Stimulated activated CD4-positive, alpha-beta T cell treated with anti-CD3 and anti-CD28 coated beads, Interleukin-4, amount 100 ng/mL, for 4 hours (primary cell): ENCODE results near the gene TNKS2.
"Not testable (repeated sequence)": the region's sequence is repeated elsewhere in the genome, so short reads cannot be mapped to it uniquely, and the experiment has no call there.

Source experiments
- DNase-seq, 2 experiments: peaks; one replicate each; pipeline ENCODE4 v3.0.0-alpha.2; 2020

The TNKS2 gene

GRCh38 chr10:91797048-91797690, 1.1 kb upstream of the TNKS2 start:
- no peak for DNase-seq

GRCh38 chr10:91798649-91799611, 704 bp downstream of the TNKS2 start:
- DNase-seq: peak; percentile 25 to 37

GRCh38 chr10:91799612-91799975, 1.4 kb downstream of the TNKS2 start:
- no peak for DNase-seq

DNA sequence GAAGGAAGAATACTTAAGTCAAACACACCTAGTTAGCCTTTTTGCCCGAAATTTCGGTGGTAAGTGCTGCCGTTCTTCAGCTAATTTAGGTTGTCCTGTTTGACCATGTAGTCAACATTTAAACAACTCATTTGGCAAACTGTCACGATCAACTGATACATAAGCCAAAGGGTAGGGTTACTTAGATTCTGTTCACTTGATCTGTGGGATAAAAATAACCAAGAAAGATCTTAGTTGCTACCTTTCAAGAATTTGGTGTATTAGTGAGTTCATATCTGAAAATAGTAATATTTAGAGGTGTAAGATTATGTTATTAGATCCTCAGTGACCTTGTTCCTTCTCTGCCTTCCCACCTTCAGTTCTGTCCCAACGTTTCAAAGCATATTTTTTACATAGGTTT, 2.0 kb downstream of the TNKS2 start:
- no peak for DNase-seq

GRCh38 chr10:91800756-91801155, 2.5 kb downstream of the TNKS2 start:
- DNase-seq: no peak

GRCh38 chr10:91803386-91804125, 5.3 kb downstream of the TNKS2 start:
- no peak for DNase-seq

- DNase-seq: no peak
Measured at GRCh38 chr10:91804126-91804510, 5.9 kb downstream of the TNKS2 start.

GRCh38 chr10:91805110-91805838, 7.0 kb downstream of the TNKS2 start:
- DNase-seq: no peak

DNA sequence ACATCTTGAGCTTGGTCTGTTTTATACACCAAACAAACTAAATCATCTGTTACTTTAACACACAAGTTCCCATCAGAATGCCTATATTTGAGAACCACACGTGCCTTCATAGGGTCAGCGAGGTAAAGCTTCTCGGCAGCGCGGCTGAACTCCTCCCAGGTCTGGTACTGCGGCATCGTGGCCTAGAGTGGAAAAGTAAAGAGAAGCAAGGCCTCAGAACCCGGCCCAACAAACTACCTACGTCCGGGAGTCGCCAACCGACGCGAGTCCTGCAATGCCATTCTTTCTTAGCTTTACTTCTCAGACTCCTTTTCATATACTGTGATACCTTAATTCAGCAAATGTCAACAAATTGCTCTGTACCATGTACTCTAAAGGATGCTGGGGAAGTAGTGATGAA, 9.0 kb downstream of the TNKS2 start:
- not testable (repeated sequence) for DNase-seq

DNA sequence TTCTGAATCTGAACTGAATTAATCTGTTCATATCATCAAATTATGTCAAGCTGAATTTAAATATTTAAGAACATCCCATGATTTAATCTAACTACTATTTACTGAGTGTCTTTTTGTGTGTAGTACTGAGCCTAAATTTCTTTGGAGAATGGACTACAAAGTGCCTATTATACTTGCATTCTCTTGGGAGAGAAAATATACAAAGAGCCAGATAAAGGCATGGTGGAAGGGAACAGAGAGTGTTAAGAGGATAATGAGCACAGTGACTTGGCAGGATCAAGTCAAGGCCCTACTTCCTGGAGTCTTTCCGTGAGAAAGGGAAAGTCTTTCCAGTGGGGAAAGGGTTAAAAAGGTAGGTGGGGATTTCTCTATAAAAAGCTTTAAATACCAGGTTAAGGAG, 15.0 kb downstream of the TNKS2 start:
- DNase-seq: no peak

DNA sequence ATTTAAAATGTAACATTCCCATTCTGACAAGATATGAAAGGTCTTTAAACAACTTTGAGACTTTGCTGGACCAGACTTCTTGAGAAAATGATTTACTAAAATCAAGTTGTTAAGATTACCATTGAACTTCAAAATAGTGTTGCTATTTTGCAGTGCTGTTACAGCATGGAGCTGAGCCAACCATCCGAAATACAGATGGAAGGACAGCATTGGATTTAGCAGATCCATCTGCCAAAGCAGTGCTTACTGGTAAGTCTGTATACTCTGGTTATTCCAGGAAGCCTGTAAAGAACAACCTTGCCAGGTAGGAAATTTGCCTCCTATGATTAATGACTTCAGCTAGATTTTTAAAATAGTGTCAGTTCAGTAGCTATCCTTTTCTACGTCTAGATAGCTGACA, 18.8 kb downstream of the TNKS2 start:
- DNase-seq: no peak

GRCh38 chr10:91820144-91820543, 21.9 kb downstream of the TNKS2 start:
- no peak for DNase-seq

DNA sequence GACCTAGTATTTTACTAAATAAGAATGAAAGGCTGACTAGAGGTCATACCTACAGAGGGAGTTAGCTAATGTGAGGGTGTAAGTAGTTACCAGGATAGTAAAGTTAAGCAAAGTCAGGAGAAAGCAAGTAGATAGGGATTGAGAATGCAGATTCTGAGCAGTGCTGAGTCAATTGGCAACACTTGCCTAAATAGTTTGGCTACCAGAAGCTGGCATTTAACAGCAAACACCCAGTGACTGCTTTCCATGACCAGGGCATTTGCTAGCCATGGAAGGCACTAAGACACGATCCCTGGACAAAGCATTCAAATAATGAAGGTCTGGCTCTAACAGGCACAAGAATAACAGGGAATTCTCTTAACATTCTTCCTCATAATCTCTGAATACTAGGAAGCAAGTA, 25.9 kb downstream of the TNKS2 start:
- DNase-seq: no peak

DNA sequence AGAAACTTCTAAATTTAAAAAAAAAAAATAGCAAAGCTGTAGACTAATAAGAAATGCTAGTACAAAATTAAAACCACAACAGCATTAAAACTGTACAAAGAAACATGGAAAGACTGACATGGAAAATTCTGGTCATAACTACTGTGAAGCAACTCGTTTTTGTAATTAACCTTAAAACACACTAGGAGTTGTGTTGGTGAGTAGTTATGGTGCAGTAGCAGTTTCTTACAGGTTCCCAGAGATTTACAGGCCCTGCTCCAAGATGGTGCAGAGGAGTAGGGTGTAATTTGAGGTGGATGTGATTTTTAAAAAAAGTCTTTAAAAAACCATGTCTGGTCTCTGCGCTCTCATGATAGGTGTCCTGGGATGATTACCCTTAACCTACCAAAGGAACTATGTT, 31.0 kb downstream of the TNKS2 start:
- DNase-seq: no peak

DNA sequence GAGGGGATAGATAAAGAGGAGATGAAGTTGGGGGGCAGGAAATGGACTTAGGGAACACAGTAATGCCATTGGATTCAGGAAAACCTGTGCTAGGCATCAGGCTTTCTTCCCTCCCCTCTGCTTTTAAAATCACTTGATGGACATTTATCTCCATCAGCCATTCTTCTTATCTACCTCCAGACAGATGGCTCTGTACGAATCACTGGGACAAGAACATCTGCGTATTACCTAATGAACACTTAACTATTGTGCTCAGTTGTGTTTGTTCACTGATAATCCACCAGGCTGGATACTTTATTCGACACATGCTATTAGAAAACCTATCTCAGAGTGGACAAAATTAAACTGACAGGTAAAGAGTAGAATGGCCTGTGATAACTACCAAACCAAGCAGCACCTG, 40.0 kb downstream of the TNKS2 start:
- DNase-seq: no peak

DNA sequence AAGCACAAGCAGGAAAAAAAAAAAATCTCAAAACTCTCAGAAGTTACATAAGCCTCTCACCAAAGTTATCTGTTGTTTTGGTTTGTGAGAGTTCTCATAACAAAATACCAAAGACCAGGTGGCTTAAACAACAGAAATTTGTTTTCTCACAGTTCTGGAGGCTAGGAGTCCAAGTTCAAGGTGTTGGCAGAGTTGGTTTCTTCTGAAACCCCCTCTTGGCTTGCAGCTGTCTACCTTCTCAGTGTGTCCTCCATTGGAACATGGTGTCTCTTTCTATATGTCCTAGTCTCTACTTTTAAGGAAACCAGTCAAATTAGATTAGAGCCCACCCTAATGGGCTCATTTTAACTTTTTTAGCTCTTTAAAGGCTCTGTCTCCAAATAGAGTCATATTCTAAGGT, 44.9 kb downstream of the TNKS2 start:
- no peak for DNase-seq

- DNase-seq: no peak
Measured at GRCh38 chr10:91856637-91857036, 58.4 kb downstream of the TNKS2 start.

DNA sequence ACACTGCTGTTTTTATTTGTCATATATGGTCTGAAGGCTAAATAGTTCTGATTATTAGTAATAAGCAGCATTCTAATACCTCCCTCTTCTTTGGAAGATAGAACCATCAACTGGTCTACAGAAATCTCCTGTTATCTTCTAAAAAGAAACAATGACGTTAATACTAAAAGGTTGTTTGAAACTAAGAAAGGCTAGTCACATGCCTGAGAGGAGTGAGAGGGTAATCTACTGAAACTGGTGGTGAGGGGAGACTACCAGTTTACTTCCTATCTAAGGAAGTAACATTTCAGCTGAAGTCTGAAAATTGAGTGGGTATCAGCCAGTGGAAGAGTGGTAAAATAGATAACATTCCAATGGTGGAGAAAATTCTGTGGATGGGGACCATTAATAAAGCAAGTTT, 62.7 kb downstream of the TNKS2 start:
- no peak for DNase-seq

DNA sequence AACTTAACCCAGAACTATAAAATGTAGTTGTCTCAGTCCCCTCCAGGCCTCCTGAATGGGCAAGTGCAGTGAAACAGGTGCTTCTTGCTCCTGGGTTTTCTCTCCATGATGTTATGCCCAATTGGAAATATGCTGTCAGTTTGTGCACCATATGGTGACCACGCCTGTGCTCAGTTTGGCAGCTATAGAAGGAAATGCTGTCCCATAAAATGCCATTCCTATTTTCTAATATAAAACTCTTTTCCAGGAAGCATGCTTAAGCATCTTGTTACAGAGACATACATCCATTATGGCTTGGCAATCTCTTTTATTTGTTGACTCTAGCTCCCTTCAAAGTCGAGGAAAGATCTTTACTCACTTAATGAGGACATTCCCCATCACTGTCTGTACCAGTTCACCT, 65.9 kb downstream of the TNKS2 start:
- no peak for DNase-seq

DNA sequence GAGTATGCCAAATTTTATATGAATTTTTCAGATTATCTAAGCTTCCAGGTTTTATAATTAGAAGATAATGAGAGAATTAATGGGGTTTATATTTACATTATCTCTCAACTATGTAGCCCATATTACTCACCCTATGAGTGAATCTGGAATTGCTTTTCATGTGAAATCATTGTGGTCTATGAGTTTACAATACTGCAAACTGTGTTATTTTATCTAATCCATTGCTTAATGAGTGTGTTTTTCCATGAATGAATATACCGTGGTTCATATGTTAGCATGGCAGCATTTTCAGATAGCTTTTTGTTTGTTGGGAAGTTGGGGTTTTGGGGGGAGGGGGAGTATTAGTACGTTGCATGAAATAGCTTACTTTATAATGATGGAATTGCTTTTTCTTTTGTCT, 66.5 kb downstream of the TNKS2 start:
- DNase-seq: no peak

DNA sequence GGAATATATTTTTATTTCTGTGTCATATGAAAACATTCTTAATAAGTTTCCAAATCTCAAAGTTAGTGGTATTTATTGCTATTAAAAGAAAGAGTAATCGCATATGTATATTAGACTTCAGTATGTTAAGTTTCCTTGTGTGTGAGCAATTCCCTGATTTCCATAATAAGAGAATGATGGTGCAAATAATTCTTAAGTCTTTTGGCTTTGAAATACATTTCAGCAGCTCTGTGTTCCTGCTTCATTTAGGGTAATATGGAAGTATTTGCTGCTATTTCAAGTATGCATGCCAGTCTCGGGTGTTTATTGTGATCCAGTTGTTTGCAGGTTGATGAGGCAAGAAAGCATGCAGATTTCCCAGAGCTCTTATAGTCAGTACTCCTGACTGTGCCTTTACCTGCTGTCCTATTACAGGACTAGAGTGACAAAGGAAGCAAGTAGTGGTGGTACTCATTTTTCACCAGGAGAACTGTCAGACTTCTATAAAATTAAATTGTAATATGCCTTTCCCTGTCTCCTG, 67.4 kb downstream of the TNKS2 start:
- DNase-seq: no peak

- no peak for DNase-seq
Measured at GRCh38 chr10:91875156-91875555, 76.9 kb downstream of the TNKS2 start.

GRCh38 chr10:91875779-91876178, 77.6 kb downstream of the TNKS2 start:
- no peak for DNase-seq
